Hematopoietic multipotent progenitor cell treated with erythropoietin and hydrocortisone succinate and interleukin-3 and kit ligand, for 4 days (in vitro differentiated cells): ENCODE measurements around the gene SPINK9.
A peak's percentile ranks its signal among the peaks of the same experiment; 100 is the strongest.
"Not testable (repeated sequence)": the region's sequence is repeated elsewhere in the genome, so short reads cannot be mapped to it uniquely, and the experiment has no call there.

ENCODE experiments used
- DNase-seq: peaks from one replicate; pipeline ENCODE4 v3.0.0-alpha.2; 2015

SPINK9 gene

DNA sequence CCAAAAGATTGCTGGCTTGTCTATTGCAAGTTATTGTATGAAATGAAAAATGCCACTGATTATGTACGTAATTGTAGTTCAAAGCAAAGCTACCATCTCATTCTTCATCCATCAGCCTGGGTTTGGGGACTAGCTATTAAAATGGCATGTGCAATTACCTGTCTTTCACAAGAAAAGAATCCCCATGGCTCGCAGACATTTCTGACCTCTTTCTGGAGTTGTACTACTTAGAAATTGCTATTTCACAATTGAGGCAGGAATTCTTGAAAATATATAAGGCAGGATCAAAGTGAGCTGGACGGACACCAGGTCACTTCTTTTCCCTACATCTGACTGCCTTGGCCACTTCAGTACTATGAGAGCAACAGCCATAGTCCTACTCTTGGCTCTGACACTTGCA is at the start of gene SPINK9:
Gene SPINK9 (plus strand): TSS at position 301 of the 400 bp plus-strand sequence. CDS start 55 bp downstream, at position 356.
- DNase-seq = no peak

- peak; percentile 71 for DNase-seq
Observed at GRCh38 chr5:148290271-148291195, 44.8 kb upstream of the SPINK9 start.

DNA sequence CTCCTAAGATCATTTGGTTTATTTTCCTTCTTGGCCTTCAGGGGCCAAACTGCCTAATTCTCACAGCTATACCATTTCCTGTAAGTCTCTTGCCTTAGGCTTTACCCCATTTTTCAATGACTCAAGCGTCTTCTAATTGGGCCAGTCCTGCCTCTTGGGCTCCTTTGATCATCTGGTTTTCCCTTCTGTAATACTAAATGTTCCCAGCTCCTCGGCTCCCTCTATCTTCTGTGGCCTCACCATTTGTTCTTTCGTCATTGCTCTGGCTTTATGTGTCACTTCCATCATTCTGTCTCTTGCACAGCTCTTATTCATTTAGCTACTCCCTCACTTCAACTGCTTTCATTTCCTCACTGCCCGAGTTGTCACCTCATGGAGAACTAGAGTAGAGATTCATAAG is 37.6 kb upstream of the SPINK9 start:
- DNase-seq = no peak

DNA sequence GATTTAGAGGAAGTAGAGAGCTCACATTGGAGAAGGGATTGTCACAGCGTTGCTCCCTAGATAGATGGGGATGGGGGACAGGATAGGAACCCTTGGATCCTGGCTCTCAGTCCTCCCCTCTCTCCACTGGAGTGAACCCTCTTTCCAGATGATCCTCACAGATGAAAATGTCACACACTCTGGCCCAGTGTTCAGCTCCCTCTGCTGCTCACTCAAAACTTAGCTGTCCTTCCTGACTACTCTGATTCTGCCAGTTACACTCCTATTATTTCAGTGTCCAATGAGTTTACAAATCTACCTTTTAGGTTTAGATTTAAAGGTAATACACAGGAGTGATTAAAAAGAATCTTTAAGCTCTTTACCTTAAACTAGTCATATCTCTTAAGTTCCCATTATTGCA is 28.9 kb upstream of the SPINK9 start:
- no peak for DNase-seq

GRCh38 chr5:148309019-148309418 is 26.3 kb upstream of the SPINK9 start:
- DNase-seq = no peak

- no peak for DNase-seq
Observed at GRCh38 chr5:148309746-148310145, 25.6 kb upstream of the SPINK9 start.

GRCh38 chr5:148311484-148311883 is 23.9 kb upstream of the SPINK9 start:
- DNase-seq = no peak

GRCh38 chr5:148312153-148312552 is 23.2 kb upstream of the SPINK9 start, which contains the start of gene SPINK7:
TSS of gene SPINK7 (plus strand) at chr5:148312423. CDS start at chr5:148312484, 61 bp downstream.
- no peak for DNase-seq

DNA sequence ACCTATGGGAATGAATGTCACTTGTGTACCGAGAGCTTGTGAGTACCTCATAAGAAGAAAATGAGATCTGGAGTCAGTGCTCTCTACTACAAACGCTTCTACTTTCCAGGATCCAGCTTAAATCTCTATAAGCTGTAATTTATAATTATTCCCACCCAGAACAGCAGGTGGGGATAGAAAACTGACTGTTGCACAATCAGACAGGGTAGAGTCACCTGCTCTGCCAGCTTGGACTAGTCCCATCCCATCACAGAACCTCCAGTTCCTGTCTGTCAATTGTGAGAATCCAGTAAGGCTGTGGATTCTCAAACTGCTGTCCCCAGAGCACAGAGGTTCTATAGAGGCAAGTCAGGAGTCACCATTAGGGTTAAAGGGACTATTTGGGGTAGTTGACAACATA is 21.2 kb upstream of the SPINK9 start:
- no peak for DNase-seq

DNA sequence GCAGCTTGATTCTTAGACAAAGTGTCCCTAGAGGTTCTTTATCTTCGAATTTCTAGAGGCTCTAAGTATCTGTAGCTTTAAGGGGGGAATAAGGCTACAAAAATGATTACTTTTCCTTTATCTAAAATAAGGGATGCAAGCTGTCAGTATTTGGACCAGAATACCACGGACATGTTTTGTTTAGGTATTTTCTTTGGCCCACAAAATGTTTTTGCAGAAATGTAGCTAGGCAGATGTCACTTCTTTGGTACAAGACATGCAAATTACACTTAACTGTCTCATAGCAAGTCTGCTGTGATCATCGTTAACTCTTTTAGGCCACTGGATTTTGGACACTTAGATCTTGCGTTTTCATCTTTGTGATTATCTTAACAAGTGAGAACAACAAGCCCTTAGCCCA is 20.6 kb upstream of the SPINK9 start:
- no peak for DNase-seq

- DNase-seq = not testable (repeated sequence)
Observed at GRCh38 chr5:148320011-148320963, 15.1 kb upstream of the SPINK9 start.

- no peak for DNase-seq
Observed at GRCh38 chr5:148333262-148333849, 2.0 kb upstream of the SPINK9 start.

DNA sequence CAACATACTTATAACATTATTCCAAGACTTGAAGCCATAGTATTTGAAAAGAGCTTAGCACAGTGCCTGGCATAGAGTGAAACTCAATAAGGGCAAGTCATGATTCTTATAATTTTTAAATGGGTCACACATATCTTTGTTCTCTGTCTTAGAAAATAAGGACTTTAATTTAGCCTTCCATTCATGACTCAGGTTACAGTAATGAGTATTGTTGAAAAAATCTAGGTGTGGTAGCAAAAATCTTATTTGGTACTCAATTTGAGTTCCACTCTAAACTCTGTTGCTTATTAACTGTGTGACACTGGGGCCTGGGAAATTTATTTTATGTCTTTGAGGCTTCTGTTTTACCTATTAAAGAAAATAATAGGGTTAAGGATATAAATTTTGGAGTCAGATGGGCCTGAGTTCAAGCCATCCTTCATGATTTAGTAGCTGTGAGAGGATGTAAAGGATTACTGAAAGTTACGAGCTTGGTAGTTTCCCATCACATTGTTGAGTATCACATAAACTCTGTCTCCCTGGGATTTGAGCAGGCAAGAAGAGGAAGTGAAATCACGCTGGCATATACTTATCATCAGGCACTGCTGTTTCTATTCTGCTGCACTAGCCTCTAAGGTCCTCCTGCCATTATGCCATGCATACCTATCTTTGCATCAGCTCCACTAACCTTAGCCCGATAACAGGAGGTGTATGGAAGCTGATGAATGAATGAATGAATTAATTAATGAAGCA is 1.5 kb downstream of the SPINK9 start:
- DNase-seq = peak; percentile 7

- DNase-seq = no peak
Observed at GRCh38 chr5:148342371-148343045, 7.1 kb downstream of the SPINK9 start.

- peak; percentile 5 for DNase-seq
Observed at GRCh38 chr5:148343046-148343407, 7.7 kb downstream of the SPINK9 start.

GRCh38 chr5:148343603-148344487 is 8.5 kb downstream of the SPINK9 start:
- DNase-seq = peak; percentile 58

- DNase-seq = no peak
Observed at GRCh38 chr5:148347706-148348105, 12.3 kb downstream of the SPINK9 start.

- no peak for DNase-seq
Observed at GRCh38 chr5:148352696-148353095, 17.3 kb downstream of the SPINK9 start.

DNA sequence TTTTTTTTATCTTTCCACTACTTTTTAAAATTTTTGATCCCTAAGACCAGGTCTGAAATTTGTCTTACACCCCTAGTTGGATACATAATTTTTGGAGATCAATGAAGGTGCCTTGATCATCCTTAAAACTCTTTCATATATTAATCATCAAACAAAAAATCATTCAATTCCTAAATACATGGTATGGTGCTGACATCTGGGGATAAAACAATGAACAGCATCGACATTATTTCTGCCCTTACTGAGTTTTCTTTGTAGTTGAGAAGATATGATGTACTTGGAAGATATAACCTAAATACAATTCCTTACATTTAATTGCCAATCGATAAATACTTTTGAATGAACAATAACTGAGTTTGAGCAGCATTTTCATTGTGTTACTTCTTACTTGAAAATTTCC is 18.3 kb downstream of the SPINK9 start:
- no peak for DNase-seq

DNA sequence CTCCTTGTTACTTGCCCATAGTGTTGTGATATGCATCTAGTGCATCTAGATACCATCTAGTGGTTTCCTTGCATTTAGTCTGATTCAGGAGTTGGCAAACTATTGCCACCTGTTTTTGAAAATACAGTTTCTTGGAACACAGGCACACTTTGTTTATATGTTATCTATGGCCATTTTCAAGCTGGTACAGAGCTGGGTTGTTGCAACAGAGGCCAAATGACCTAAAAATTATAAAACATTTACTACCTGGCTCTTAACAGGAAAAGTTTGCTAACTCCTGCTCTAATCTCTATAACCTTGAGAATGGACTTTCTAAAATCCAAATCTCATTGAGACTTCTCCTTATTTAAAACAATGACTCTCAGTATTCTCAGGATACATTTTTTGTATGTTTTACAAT is 29.0 kb downstream of the SPINK9 start:
- peak; percentile 43 for DNase-seq

DNA sequence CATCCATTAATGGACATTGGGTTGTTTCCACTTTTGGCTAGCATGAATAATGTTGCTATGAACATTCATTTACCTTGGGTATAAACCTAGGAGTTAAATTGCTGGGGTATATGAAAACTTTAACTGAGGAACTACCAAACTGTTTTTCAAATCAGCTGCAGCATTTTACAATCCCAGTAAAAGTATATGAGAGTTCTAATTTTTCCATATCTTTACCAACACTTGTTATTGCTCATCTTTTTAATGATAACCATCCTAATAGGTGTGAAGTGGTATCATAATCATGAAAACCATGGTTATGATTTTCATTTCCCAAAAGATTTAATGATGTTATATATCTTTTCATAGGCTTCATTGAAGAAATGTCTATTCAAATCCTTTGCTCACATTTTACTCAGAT is 32.9 kb downstream of the SPINK9 start:
- no peak for DNase-seq
